K562 (cell line): ENCODE data around the gene GALNS. TPM values are rescaled to one million over a fixed set of nuclear protein-coding genes. Genes with fewer than 3 reads are reported as not detected.

Source experiments
- AFF4 ChIP-seq: sonication (generic); formaldehyde crosslinking; IDR thresholded peaks from 2 replicates; pipeline ENCODE4 v1.8.0; 2023; ENCODE audit warnings: mild to moderate bottlenecking, missing genetic modification reagents
- ARNT ChIP-seq, 2 experiments: fragments of 450-650 bp; IDR thresholded peaks; 2 replicates each; pipeline ENCODE4 v1.6.1; 2016; ENCODE audit warnings: mild to moderate bottlenecking in 1 of 2
- KLF10 ChIP-seq: fragments of 250-450 bp; sonication (Bioruptor Pico); IDR thresholded peaks from 2 replicates; pipeline ENCODE4 v1.6.1; 2021; ENCODE audit warnings: matching md5 sums
- MAFF ChIP-seq: IDR thresholded peaks from 2 replicates; pipeline ENCODE4 v1.6.1; 2012; ENCODE audit warnings: low read length, improper control_type of control experiment
- MCM5 ChIP-seq: fragments of 450-650 bp; IDR thresholded peaks from 2 replicates; pipeline ENCODE4 v1.6.1; 2016; ENCODE audit warnings: low read depth
- POLR2A ChIP-seq: fragments of 450-650 bp; conservative IDR thresholded peaks from 2 replicates; pipeline ENCODE4 v1.6.1; 2016
- PRDM10 ChIP-seq: fragments of 450-650 bp; IDR thresholded peaks from 2 replicates; pipeline ENCODE4 v1.6.1; 2018; ENCODE audit not compliant: partially characterized antibody
- RFX1 ChIP-seq: fragments of 450-650 bp; IDR thresholded peaks from 2 replicates; pipeline ENCODE4 v1.6.1; 2016; ENCODE audit warnings: mild to moderate bottlenecking, moderate library complexity
- SNAPC5 ChIP-seq: fragments of 250-450 bp; sonication (Bioruptor Pico); IDR thresholded peaks from 2 replicates; pipeline ENCODE4 v1.8.0; 2021; ENCODE audit warnings: moderate library complexity, mild to moderate bottlenecking, inconsistent platforms
- SNRNP70 ChIP-seq: fragments of 200-400 bp; formaldehyde crosslinking; optimal IDR thresholded peaks from 2 replicates; pipeline ENCODE3; 2017; ENCODE audit warnings: low read depth, low read length
- SP2 ChIP-seq: IDR thresholded peaks from 2 replicates; pipeline ENCODE4 v1.6.1; 2011; ENCODE audit warnings: mild to moderate bottlenecking, low read depth, low read length, moderate library complexity; ENCODE audit not compliant: poor library complexity, severe bottlenecking; ENCODE audit errors: extremely low read depth
- TCF7L2 ChIP-seq: fragments of 150-350 bp; IDR thresholded peaks from 2 replicates; pipeline ENCODE4 v1.6.1; 2016; ENCODE audit warnings: low read depth, mild to moderate bottlenecking, low read length, moderate library complexity
- ZBTB49 ChIP-seq: sonication (generic); formaldehyde crosslinking; IDR thresholded peaks from 2 replicates; pipeline ENCODE4 v1.8.0; 2022; ENCODE audit warnings: missing genetic modification reagents, mild to moderate bottlenecking, borderline replicate concordance
- polyA plus RNA-seq, 8 experiments: library from polyadenylated mRNA; depleted of rRNA in 4 of 8; stranded (reverse) in 5 of 8; unstranded in 3 of 8; fragments of >200 nt; fragmentation: Nextera tagmentation in 2 of 8; fragmentation: Illumina TruSeq in 1 of 8; extraction: Ambion mirVana in 2 of 8; extraction: Trizol in 1 of 8; gene quantifications; 2 replicates each; pipeline versions ENCODE4 v1.2.1 to v1.2.3, GENCODE V29; 2011 to 2014; ENCODE audit warnings: inconsistent platforms in 1 of 8, missing spikeins in 1 of 8
- total RNA-seq, 7 experiments: library from RNA; depleted of rRNA in 6 of 7; stranded (reverse); fragments of >200 nt in 6 of 7; fragmentation: Illumina TruSeq in 2 of 7; extraction: Trizol in 2 of 7; gene quantifications; 2 replicates each; pipeline versions ENCODE4 v1.2.1 to v1.2.3, GENCODE V29; 2011 to 2021; ENCODE audit warnings: low replicate concordance in 1 of 7

GALNS gene
- total and polyA plus RNA-seq, 9 of the 15 experiments (the other 6 are each of a cell fraction or from before 2014, with no cell fraction given): 0.38 to 13.2 (median 4.3) TPM

- TF ChIP-seq PRDM10 (peak; percentile 51), MAFF (no peak; the same call in 1 of the 2 replicates), POLR2A (peak; percentile 68), ARNT (IDR thresholded peaks at IDR 0.05) (no peak), RFX1 (no peak), AFF4 (CRISPR knock-in tag) (peak; percentile 13; the same call in 1 of the 2 replicates), TCF7L2 (no peak), KLF10 (no peak), MCM5 (no peak), SNAPC5 (CRISPR knock-in tag) (no peak), ZBTB49 (CRISPR knock-in tag) (no peak), SP2 (no peak), SNRNP70 (no peak)
These were observed 47.6 kb downstream of the GALNS start (continued) for GRCh38 chr16:88809068-88809675.
